Erythroblast (primary cell): ENCODE data around the gene SRRM2.

Experiments
- DNase-seq, 2 experiments: peaks; one replicate each; lab custom pipeline; 2025; lab: John Stamatoyannopoulos, UW
- GATA1 ChIP-seq: IDR thresholded peaks from 2 replicates; pipeline ENCODE4 v1.6.1; 2011; ENCODE audit warnings: low read depth, mild to moderate bottlenecking, control low read depth, low read length, moderate library complexity
- POLR2A ChIP-seq: IDR thresholded peaks from 2 replicates; pipeline ENCODE4 v1.6.1; 2011; ENCODE audit warnings: mild to moderate bottlenecking, low read length

The SRRM2 gene

GRCh38 chr16:2767140-2767731 is 14.8 kb downstream of the SRRM2 start:
- DNase-seq: no peak

GRCh38 chr16:2767891-2768290 is 15.5 kb downstream of the SRRM2 start:
- TF ChIP-seq GATA1: no peak
- TF ChIP-seq POLR2A: no peak
- DNase-seq: no peak

More at GRCh38 chr16:2767140-2767731, 14.8 kb downstream of the SRRM2 start:
- TF ChIP-seq GATA1 (no peak), POLR2A (no peak)

GRCh38 chr16:2768403-2769089 is 16.1 kb downstream of the SRRM2 start:
- no peak for TF ChIP-seq GATA1
- TF ChIP-seq POLR2A: no peak
- no peak for DNase-seq

GRCh38 chr16:2769100-2769529 is 16.7 kb downstream of the SRRM2 start:
- DNase-seq: no peak
- TF ChIP-seq GATA1: no peak
- no peak for TF ChIP-seq POLR2A

- TF ChIP-seq GATA1: no peak
- no peak for TF ChIP-seq POLR2A
- DNase-seq: peak in 1 of 2 experiments; percentile 37
Measured at GRCh38 chr16:2769675-2770056, 17.2 kb downstream of the SRRM2 start.

- DNase-seq: peak; percentile 64 to 73
- TF ChIP-seq GATA1: no peak
- no peak for TF ChIP-seq POLR2A
Measured at GRCh38 chr16:2770057-2770951, 17.9 kb downstream of the SRRM2 start.

- no peak for DNase-seq
- TF ChIP-seq POLR2A: no peak
- no peak for TF ChIP-seq GATA1
Measured at GRCh38 chr16:2771496-2772402, 19.3 kb downstream of the SRRM2 start.

- no peak for DNase-seq
Measured at GRCh38 chr16:2773188-2773968, 20.9 kb downstream of the SRRM2 start.

GRCh38 chr16:2774161-2774891 is 21.9 kb downstream of the SRRM2 start:
- no peak for DNase-seq
- no peak for TF ChIP-seq GATA1
- no peak for TF ChIP-seq POLR2A

More at GRCh38 chr16:2773188-2773968, 20.9 kb downstream of the SRRM2 start:
- TF ChIP-seq GATA1 (no peak), POLR2A (no peak)

- TF ChIP-seq POLR2A (no peak), GATA1 (no peak)
- no peak for DNase-seq
Measured at GRCh38 chr16:2775131-2775716, 22.8 kb downstream of the SRRM2 start.

GRCh38 chr16:2775765-2776499 is 23.5 kb downstream of the SRRM2 start:
- TF ChIP-seq POLR2A: no peak
- no peak for TF ChIP-seq GATA1
- DNase-seq: no peak
